H1 (cell line): ENCODE results near the gene GALNT11. TPM values are rescaled to one million over a fixed set of nuclear protein-coding genes. Genes with fewer than 3 reads are reported as not detected.

Experiments used
- ASH2L ChIP-seq: fragments of 200-600, 300-600 bp; sonication (generic); IDR thresholded peaks from one replicate; pipeline ENCODE4 v1.7.1; 2017; ENCODE audit warnings: low read length
- CBX5 ChIP-seq: fragments of 300-800, 300-1000 bp; sonication (generic); IDR thresholded peaks from 2 replicates; pipeline ENCODE4 v1.7.1; 2016; ENCODE audit warnings: antibody characterized with exemption, low read length, low read depth
- KDM5A ChIP-seq: fragments of 200-600 bp; IDR thresholded peaks from 2 replicates; pipeline ENCODE4 v1.7.1; 2012; ENCODE audit warnings: mild to moderate bottlenecking, low read length, inconsistent platforms, mixed read lengths
- NANOG ChIP-seq: IDR thresholded peaks from 2 replicates; pipeline ENCODE4 v1.6.1; 2011; ENCODE audit warnings: low read length, low read depth, mild to moderate bottlenecking, inconsistent platforms; ENCODE audit not compliant: insufficient read depth, poor library complexity, severe bottlenecking
- polyA plus RNA-seq, 7 experiments: library from polyadenylated mRNA; depleted of rRNA in 3 of 7; stranded (reverse) in 5 of 7; unstranded in 2 of 7; fragments of >200 nt in 5 of 7; fragments of 200-250 nt in 2 of 7; gene quantifications; 1 replicate in 5 of 7; 2 replicates in 1 of 7; 4 replicates in 1 of 7; pipeline versions ENCODE4 v1.2.1 to v1.2.3, GENCODE V29; 2011 to 2013; ENCODE audit warnings: missing spikeins in 2 of 7, mixed read lengths in 2 of 7
- total RNA-seq: library from RNA; stranded (reverse); fragmentation: NEBNext Ultra II Directional; extraction: Animal tissue kit (Norgen Biotek cat#: 25700); gene quantifications from 2 replicates; pipeline ENCODE4 v1.2.1, GENCODE V29; 2021
- TF ChIP-seq, protein P1 (sequence below): fragments of 300-600 bp; sonication (generic); IDR thresholded peaks from 2 replicates; pipeline ENCODE4 v1.7.1; 2012; ENCODE audit warnings: low read length, moderate library complexity, mild to moderate bottlenecking, inconsistent platforms; ENCODE audit not compliant: insufficient replicate concordance
- TF ChIP-seq, protein P2 (sequence below): IDR thresholded peaks from 2 replicates; pipeline ENCODE4 v1.6.1; 2012; ENCODE audit warnings: low read length, inconsistent platforms
- TF ChIP-seq, protein P3 (sequence below): IDR thresholded peaks from 2 replicates; pipeline ENCODE4 v1.6.1; 2011; ENCODE audit warnings: low read depth, mild to moderate bottlenecking, low read length; ENCODE audit not compliant: insufficient read depth

GALNT11 gene
- total and polyA plus RNA-seq, 2 of the 8 experiments (the other 6 are each of a cell fraction or from before 2014, with no cell fraction given) = 20.5 to 23.2 TPM

DNA sequence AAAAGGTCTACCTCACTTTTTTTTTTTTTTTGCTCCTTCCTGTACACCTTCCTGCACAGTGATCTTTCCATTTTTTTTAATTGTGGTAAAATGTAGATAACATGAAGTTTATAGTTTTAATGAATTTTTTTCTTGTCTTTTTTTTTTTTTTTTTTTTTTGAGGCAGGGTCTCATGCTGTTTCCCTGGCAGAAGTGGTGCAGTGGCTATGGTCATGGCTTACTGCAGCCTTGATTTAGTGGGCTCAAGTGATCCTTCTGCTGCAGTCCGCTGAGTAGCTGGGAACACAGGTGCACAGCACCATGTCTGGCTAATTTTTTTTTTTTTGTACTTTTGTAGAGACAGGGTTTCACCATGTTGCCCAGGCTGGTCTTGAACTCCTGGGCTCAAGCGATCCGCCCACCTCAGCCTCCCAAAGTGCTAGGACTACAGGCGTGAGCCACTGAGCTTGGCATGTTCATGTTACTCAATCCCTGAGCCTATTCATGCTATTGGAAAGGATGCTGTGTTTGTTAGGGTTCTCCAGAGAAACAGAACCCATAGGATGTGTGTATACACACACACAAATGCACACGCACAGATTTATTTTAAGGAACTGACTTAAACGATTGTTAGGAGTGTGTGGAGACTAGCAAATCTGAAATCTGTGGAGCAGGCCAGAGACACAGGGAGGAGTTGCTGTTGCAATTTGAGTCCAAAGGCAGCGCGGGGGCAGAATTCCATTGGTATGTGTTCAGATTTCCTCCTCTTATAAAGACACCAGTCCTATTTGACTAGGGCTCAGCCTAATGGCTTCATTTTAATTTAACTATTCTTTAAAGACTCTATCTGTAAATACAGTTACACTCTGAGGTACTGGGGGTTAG is 29.1 kb downstream of the GALNT11 start (continued):
- TF ChIP-seq, protein P1, sequence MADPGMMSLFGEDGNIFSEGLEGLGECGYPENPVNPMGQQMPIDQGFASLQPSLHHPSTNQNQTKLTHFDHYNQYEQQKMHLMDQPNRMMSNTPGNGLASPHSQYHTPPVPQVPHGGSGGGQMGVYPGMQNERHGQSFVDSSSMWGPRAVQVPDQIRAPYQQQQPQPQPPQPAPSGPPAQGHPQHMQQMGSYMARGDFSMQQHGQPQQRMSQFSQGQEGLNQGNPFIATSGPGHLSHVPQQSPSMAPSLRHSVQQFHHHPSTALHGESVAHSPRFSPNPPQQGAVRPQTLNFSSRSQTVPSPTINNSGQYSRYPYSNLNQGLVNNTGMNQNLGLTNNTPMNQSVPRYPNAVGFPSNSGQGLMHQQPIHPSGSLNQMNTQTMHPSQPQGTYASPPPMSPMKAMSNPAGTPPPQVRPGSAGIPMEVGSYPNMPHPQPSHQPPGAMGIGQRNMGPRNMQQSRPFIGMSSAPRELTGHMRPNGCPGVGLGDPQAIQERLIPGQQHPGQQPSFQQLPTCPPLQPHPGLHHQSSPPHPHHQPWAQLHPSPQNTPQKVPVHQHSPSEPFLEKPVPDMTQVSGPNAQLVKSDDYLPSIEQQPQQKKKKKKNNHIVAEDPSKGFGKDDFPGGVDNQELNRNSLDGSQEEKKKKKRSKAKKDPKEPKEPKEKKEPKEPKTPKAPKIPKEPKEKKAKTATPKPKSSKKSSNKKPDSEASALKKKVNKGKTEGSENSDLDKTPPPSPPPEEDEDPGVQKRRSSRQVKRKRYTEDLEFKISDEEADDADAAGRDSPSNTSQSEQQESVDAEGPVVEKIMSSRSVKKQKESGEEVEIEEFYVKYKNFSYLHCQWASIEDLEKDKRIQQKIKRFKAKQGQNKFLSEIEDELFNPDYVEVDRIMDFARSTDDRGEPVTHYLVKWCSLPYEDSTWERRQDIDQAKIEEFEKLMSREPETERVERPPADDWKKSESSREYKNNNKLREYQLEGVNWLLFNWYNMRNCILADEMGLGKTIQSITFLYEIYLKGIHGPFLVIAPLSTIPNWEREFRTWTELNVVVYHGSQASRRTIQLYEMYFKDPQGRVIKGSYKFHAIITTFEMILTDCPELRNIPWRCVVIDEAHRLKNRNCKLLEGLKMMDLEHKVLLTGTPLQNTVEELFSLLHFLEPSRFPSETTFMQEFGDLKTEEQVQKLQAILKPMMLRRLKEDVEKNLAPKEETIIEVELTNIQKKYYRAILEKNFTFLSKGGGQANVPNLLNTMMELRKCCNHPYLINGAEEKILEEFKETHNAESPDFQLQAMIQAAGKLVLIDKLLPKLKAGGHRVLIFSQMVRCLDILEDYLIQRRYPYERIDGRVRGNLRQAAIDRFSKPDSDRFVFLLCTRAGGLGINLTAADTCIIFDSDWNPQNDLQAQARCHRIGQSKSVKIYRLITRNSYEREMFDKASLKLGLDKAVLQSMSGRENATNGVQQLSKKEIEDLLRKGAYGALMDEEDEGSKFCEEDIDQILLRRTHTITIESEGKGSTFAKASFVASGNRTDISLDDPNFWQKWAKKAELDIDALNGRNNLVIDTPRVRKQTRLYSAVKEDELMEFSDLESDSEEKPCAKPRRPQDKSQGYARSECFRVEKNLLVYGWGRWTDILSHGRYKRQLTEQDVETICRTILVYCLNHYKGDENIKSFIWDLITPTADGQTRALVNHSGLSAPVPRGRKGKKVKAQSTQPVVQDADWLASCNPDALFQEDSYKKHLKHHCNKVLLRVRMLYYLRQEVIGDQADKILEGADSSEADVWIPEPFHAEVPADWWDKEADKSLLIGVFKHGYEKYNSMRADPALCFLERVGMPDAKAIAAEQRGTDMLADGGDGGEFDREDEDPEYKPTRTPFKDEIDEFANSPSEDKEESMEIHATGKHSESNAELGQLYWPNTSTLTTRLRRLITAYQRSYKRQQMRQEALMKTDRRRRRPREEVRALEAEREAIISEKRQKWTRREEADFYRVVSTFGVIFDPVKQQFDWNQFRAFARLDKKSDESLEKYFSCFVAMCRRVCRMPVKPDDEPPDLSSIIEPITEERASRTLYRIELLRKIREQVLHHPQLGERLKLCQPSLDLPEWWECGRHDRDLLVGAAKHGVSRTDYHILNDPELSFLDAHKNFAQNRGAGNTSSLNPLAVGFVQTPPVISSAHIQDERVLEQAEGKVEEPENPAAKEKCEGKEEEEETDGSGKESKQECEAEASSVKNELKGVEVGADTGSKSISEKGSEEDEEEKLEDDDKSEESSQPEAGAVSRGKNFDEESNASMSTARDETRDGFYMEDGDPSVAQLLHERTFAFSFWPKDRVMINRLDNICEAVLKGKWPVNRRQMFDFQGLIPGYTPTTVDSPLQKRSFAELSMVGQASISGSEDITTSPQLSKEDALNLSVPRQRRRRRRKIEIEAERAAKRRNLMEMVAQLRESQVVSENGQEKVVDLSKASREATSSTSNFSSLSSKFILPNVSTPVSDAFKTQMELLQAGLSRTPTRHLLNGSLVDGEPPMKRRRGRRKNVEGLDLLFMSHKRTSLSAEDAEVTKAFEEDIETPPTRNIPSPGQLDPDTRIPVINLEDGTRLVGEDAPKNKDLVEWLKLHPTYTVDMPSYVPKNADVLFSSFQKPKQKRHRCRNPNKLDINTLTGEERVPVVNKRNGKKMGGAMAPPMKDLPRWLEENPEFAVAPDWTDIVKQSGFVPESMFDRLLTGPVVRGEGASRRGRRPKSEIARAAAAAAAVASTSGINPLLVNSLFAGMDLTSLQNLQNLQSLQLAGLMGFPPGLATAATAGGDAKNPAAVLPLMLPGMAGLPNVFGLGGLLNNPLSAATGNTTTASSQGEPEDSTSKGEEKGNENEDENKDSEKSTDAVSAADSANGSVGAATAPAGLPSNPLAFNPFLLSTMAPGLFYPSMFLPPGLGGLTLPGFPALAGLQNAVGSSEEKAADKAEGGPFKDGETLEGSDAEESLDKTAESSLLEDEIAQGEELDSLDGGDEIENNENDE = no peak
- TF ChIP-seq, protein P2, sequence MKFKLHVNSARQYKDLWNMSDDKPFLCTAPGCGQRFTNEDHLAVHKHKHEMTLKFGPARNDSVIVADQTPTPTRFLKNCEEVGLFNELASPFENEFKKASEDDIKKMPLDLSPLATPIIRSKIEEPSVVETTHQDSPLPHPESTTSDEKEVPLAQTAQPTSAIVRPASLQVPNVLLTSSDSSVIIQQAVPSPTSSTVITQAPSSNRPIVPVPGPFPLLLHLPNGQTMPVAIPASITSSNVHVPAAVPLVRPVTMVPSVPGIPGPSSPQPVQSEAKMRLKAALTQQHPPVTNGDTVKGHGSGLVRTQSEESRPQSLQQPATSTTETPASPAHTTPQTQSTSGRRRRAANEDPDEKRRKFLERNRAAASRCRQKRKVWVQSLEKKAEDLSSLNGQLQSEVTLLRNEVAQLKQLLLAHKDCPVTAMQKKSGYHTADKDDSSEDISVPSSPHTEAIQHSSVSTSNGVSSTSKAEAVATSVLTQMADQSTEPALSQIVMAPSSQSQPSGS = no peak
- TF ChIP-seq CBX5 (no peak), KDM5A (no peak), ASH2L (no peak), NANOG (no peak)
- TF ChIP-seq, protein P3, sequence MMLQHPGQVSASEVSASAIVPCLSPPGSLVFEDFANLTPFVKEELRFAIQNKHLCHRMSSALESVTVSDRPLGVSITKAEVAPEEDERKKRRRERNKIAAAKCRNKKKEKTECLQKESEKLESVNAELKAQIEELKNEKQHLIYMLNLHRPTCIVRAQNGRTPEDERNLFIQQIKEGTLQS = no peak
